ENCODE data around the gene RHPN2. TPM values are rescaled to one million over a fixed set of nuclear protein-coding genes. Genes with fewer than 3 reads are reported as not detected.

The RHPN2 gene
- total and polyA plus RNA-seq, 2 of the 13 experiments (the other 11 are each of a cell fraction or from before 2014, with no cell fraction given), result 20.3 to 48.0 TPM

- no peak overlapping the region for H3K9ac ChIP-seq (ENCODE audit: insufficient read depth, low read depth, low read length)
- no peak overlapping the region for H3K27ac ChIP-seq (ENCODE audit: extremely low read length, insufficient read depth, low read length)
- H3K4me2 ChIP-seq (ENCODE audit: low read depth, low read length), result no peak overlapping the region
- DNase-seq (ENCODE audit: low spot score) (no peak), ATAC-seq (no peak), FAIRE-seq (no peak)
- H3K9me3 ChIP-seq (ENCODE audit: low read length), result no peaks in the 10 kb centered on the region
- peaks cover 12 to 37% of the 10 kb centered on the region in 2 experiments for H3K36me3 ChIP-seq (replicated peaks in 1 of 2; ENCODE audit: control insufficient read depth in 1 of 2, insufficient read depth in 2 of 2, low read length in 2 of 2)
- 95% methylated on average over 4 of the region's 4 CpGs for WGBS (ENCODE audit: low lambda C conversion rate)
- no TSS peak for BruUV-seq (replicated peaks)
- H3K27me3 ChIP-seq (ENCODE audit: control insufficient read depth in 1 of 2, insufficient read depth in 2 of 2, low read length in 2 of 2), result no peaks in the 10 kb centered on the region
- TF ChIP-seq HNRNPH1 (optimal IDR thresholded peaks at IDR 0.05; ENCODE audit: low read depth, low read length) (no peak), ZNF629 (CRISPR knock-in tag; conservative IDR thresholded peaks at IDR 0.05) (peak; percentile 86)
- intact Hi-C loops (cut with micrococcal nuclease; ENCODE audit: unreplicated experiment) (no loop called here), in situ Hi-C loops (cut with HindIII; ENCODE audit: extremely low pct_ligation_motif_present, low pct_unique_long_range_greater_than_20kb) (no loop called here)
- no peak overlapping the region for H3K4me3 ChIP-seq (replicated peaks in 1 of 3; ENCODE audit: insufficient read depth in 1 of 3, low read depth in 2 of 3, low read length in 3 of 3)
- ChIA-PET POLR2A (no interaction called here), CTCF (ENCODE audit: low intra/inter-chr PET ratio, low total read pairs) (no interaction called here)
- H2AFZ ChIP-seq (ENCODE audit: low read length), result no peak overlapping the region
- no peaks in the 10 kb centered on the region for H3K79me2 ChIP-seq (ENCODE audit: insufficient read depth, low read length)
- H3K4me1 ChIP-seq (ENCODE audit: insufficient read depth, low read length), result no peaks in the 10 kb centered on the region
- no peaks in the 10 kb centered on the region for H4K20me1 ChIP-seq (ENCODE audit: insufficient read depth, low read length)
These were observed 63.8 kb downstream of the RHPN2 start for GRCh38 chr19:33000910-33001309.

GRCh38 chr19:33000510-33000909 is 64.2 kb downstream of the RHPN2 start:
- no TSS peak for BruUV-seq (replicated peaks)
- POLR2A ChIA-PET, result no interaction called here
- Histone ChIP-seq H3K36me3 (replicated peaks in 1 of 2; ENCODE audit: control insufficient read depth in 1 of 2, insufficient read depth in 2 of 2, low read length in 2 of 2) (peaks cover 11 to 37% of the 10 kb centered on the region in 2 experiments), H3K9ac (ENCODE audit: insufficient read depth, low read depth, low read length) (no peak overlapping the region), H4K20me1 (ENCODE audit: insufficient read depth, low read length) (no peaks in the 10 kb centered on the region), H2AFZ (ENCODE audit: low read length) (no peak overlapping the region), H3K27ac (ENCODE audit: extremely low read length, insufficient read depth, low read length) (no peak overlapping the region), H3K4me1 (ENCODE audit: insufficient read depth, low read length) (no peaks in the 10 kb centered on the region), H3K27me3 (ENCODE audit: control insufficient read depth in 1 of 2, insufficient read depth in 2 of 2, low read length in 2 of 2) (no peaks in the 10 kb centered on the region), H3K79me2 (ENCODE audit: insufficient read depth, low read length) (no peaks in the 10 kb centered on the region), H3K4me3 (replicated peaks in 1 of 3; ENCODE audit: insufficient read depth in 1 of 3, low read depth in 2 of 3, low read length in 3 of 3) (no peak overlapping the region), H3K9me3 (ENCODE audit: low read length) (no peaks in the 10 kb centered on the region), H3K4me2 (ENCODE audit: low read depth, low read length) (no peak overlapping the region)
- WGBS (ENCODE audit: low lambda C conversion rate), result 97% methylated on average over 8 of the region's 8 CpGs
- intact Hi-C loops (cut with micrococcal nuclease; ENCODE audit: unreplicated experiment) (no loop called here), in situ Hi-C loops (cut with HindIII; ENCODE audit: extremely low pct_ligation_motif_present, low pct_unique_long_range_greater_than_20kb) (no loop called here)
- DNase-seq (ENCODE audit: low spot score) (no peak), ATAC-seq (no peak), FAIRE-seq (no peak)
- CTCF ChIA-PET (ENCODE audit: low intra/inter-chr PET ratio, low total read pairs), result no interaction called here
- TF ChIP-seq MAFF (IDR thresholded peaks at IDR 0.05; ENCODE audit: low read depth, low read length) (no peak), MNT (IDR thresholded peaks at IDR 0.05) (no peak), ARID2 (CRISPR knock-in tag; IDR thresholded peaks at IDR 0.05; ENCODE audit: borderline replicate concordance) (no peak), NCOA5 (CRISPR knock-in tag; IDR thresholded peaks at IDR 0.05) (no peak), ZBTB2 (CRISPR knock-in tag; IDR thresholded peaks at IDR 0.05; ENCODE audit: low read depth) (no peak)

Data from HepG2 (cell line).